Stimulated activated memory B cell treated with anti-CD40 and anti-IgM and Interleukin-4, amounts not matched to agents 10 μg/mL and 1 μg/mL and 100 μg/mL, for 72 hours (primary cell): ENCODE data around the gene FNBP1L.
"Not testable (repeated sequence)": the region's sequence is repeated elsewhere in the genome, so short reads cannot be mapped to it uniquely, and the experiment has no call there.

ENCODE experiments used
- ATAC-seq: fragments of 150-1000 bp; cut with Tn5 transposase; 2 replicates; pipeline ENCODE4 v1.10.0; 2021
- H3K27ac Mint-ChIP-seq: one replicate; pipeline ENCODE4 v1.8.0; 2022; ENCODE audit warnings: mild to moderate bottlenecking, mixed read lengths
- H3K27me3 Mint-ChIP-seq: one replicate; pipeline ENCODE4 v1.8.0; 2022; ENCODE audit warnings: mixed read lengths
- H3K36me3 Mint-ChIP-seq: one replicate; pipeline ENCODE4 v1.8.0; 2022; ENCODE audit warnings: mixed read lengths
- H3K4me1 Mint-ChIP-seq: one replicate; pipeline ENCODE4 v1.8.0; 2022; ENCODE audit warnings: mixed read lengths
- H3K4me3 Mint-ChIP-seq: one replicate; pipeline ENCODE4 v1.8.0; 2022; ENCODE audit warnings: mild to moderate bottlenecking, moderate library complexity, mixed read lengths
- H3K9me3 Mint-ChIP-seq: one replicate; pipeline ENCODE4 v1.8.0; 2022; ENCODE audit warnings: mixed read lengths

The FNBP1L gene

DNA sequence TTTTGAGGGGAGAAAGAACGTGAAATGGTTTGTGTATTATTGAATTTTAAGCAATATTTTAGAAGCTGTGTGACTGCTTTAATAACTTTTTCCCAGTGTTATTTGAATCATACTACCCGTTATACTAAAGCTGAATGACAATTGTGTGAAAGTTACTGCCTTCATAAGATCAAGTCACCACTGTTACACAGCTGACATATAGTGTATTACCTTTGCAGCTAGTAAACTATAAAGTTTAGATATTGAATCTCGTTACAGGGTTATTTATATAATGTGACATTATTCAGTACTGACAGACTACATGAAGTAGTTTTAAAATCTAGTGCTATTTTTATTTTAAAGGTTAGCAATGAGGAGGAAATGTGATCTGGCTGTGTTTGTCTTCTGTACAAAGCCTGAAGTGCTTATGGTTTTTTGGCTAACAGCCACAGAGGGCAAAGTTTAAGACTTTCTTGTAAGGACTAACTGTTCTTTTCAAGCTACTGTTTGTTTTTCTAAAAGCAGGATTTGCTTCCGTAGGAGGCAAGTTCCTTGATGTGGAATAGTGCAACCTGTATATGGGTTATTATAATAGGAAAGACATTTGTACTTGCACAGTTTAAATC, 106.1 kb downstream of the FNBP1L start:
- H3K27me3 Mint-ChIP-seq, H3K9me3 Mint-ChIP-seq, H3K27ac Mint-ChIP-seq, H3K4me3 Mint-ChIP-seq, ATAC-seq: not testable (repeated sequence)
- peaks cover 19% of the 10 kb centered on the region for H3K4me1 Mint-ChIP-seq
- peaks cover 31% of the 10 kb centered on the region for H3K36me3 Mint-ChIP-seq

DNA sequence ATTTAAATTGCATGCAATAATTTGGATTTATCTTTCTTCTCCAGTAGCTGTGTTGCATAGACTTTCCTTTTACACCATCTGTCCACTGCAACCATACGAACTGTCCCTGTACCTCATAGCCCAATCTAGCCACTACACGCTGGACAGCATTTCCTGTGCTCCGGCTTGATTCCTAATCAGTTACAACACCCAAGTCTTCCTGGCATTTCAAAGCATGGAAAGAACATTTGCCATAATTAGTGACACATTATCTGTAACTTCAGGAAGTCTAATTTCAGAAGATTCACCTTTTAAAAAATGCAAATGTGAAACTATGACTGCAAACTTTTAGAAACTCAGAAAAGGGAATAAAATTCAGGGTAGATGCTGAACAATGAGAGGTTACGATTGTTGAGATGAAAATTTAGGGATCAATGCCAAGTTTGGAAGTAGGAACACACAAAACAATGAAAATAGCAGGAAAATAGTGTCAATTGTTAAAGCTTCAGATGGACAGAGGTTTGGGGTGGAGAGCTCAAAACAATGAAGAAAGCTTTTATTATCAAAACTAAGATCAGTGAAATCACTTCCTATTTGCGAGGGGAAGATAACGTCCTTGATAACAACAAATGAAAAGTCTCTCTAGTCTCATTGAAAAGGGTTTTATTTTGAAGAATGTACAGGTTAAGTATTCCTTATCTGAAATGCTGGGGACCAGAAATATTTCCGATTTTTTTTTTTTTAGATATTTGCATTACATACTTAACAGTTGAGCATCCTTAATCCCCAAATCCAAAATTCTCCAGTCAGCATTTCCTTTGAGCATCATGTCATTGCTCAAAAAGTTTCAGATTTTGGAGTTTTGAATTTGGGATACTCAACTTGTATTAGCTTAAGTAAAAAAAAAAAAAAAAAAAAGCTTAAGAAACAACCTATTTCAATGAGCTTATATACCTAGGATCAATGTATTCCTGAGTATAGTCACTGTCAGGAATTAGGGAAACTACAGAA, 107.3 kb downstream of the FNBP1L start:
- no peaks in the 10 kb centered on the region for H3K27me3 Mint-ChIP-seq
- H3K36me3 Mint-ChIP-seq = peaks cover 43% of the 10 kb centered on the region
- no peak overlapping the region for H3K4me3 Mint-ChIP-seq
- H3K4me1 Mint-ChIP-seq = peaks cover 28% of the 10 kb centered on the region
- no peak overlapping the region for H3K27ac Mint-ChIP-seq
- ATAC-seq = no peak
- H3K9me3 Mint-ChIP-seq = no peaks in the 10 kb centered on the region

DNA sequence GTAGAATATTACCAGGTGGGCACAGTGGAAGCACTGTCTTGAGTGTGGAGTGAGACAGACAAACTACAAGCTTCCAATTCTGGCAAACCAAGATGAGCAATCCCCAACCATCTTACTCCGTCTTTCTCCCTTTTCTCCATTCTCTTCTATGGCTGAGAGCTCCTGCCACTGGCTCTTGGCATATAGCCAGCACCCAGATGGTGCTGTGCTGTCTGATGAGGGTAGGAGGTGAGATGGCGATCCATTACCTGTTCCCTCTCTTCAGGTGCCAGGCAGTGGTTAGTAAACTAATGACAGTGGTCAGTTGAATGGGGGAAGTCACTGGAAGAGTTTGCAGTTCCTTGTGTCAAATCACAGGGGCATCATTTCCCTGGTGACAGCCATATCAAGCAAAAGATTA, 108.4 kb downstream of the FNBP1L start:
- Mint-ChIP-seq H3K27me3 (no peaks in the 10 kb centered on the region), H3K27ac (no peak overlapping the region), H3K36me3 (peaks cover 48% of the 10 kb centered on the region), H3K9me3 (no peaks in the 10 kb centered on the region), H3K4me1 (peaks cover 28% of the 10 kb centered on the region), H3K4me3 (no peak overlapping the region)
- no peak for ATAC-seq

GRCh38 chr1:93559045-93559444, 111.1 kb downstream of the FNBP1L start:
- H3K4me3 Mint-ChIP-seq = no peak overlapping the region
- H3K9me3 Mint-ChIP-seq = no peaks in the 10 kb centered on the region
- ATAC-seq = no peak
- H3K4me1 Mint-ChIP-seq = peaks cover 28% of the 10 kb centered on the region
- peaks cover 58% of the 10 kb centered on the region for H3K36me3 Mint-ChIP-seq
- no peak overlapping the region for H3K27ac Mint-ChIP-seq
- no peaks in the 10 kb centered on the region for H3K27me3 Mint-ChIP-seq

DNA sequence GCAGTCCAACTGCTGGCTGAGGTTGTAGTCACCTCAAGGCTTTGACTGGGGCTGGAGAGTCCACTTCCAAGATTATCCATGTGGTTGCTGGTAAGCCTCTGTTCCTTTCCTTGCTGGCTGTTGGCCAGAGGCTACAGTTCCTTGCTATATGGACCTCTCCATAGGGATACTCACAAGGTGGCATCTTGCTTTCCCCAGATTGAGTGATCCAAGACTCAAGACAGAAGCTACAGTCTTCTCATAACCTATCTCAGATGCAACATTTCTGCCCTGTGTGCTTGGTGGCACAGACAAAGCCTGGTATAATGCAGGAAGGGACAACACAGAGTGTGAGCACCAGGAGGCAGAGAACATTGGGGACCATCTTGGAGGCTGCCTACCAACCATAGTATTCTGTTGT, 111.8 kb downstream of the FNBP1L start:
- peaks cover 58% of the 10 kb centered on the region for H3K36me3 Mint-ChIP-seq
- H3K4me3 Mint-ChIP-seq = no peak overlapping the region
- peaks cover 28% of the 10 kb centered on the region for H3K4me1 Mint-ChIP-seq
- H3K27me3 Mint-ChIP-seq = no peaks in the 10 kb centered on the region
- no peak overlapping the region for H3K27ac Mint-ChIP-seq
- no peak for ATAC-seq
- H3K9me3 Mint-ChIP-seq = no peaks in the 10 kb centered on the region

DNA sequence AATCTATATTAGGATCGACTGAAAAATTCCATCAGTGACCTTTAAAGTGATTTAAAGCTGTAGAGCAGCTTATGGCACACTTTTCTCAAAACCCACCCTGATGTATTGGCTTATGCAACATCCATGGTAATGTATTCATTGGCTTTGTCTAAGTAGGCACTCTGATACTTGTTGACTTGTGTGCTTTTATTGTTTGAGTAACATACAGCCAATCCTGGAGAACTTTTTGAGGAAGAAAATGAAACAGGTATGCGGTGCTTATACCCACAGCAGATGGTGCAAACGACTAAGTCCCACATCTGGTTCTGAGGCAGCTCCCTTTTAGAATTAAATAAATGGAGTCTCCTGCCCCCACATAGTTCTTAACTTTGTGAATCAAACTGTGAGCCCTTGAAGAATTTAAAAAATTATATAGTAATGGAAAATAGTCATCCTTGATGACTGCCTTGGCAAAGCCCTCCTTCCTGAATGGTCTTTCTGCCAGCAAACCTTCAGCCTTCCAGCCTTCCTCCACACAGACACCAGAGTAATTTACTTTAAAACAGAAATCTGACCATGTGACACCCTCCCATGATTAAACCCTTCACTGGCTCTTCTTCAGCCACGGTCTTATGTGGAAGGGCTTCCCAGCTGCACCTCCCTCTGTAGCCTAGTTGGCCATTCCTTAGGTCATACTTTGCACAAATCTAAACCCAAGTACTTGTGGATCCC, 117.7 kb downstream of the FNBP1L start:
- no peaks in the 10 kb centered on the region for H3K27me3 Mint-ChIP-seq
- peaks cover 68% of the 10 kb centered on the region for H3K36me3 Mint-ChIP-seq
- no peaks in the 10 kb centered on the region for H3K9me3 Mint-ChIP-seq
- H3K4me3 Mint-ChIP-seq = no peak overlapping the region
- no peak overlapping the region for H3K27ac Mint-ChIP-seq
- no peaks in the 10 kb centered on the region for H3K4me1 Mint-ChIP-seq
- no peak for ATAC-seq

- Mint-ChIP-seq H3K36me3 (peaks cover 65% of the 10 kb centered on the region), H3K9me3 (no peaks in the 10 kb centered on the region), H3K27ac (no peak overlapping the region), H3K4me1 (no peaks in the 10 kb centered on the region), H3K27me3 (no peaks in the 10 kb centered on the region), H3K4me3 (no peak overlapping the region)
- no peak for ATAC-seq
These were observed 118.3 kb downstream of the FNBP1L start for GRCh38 chr1:93566227-93566626.

GRCh38 chr1:93567255-93567918, 119.5 kb downstream of the FNBP1L start:
- Mint-ChIP-seq H3K27ac (no peak overlapping the region), H3K36me3 (peaks cover 65% of the 10 kb centered on the region)

GRCh38 chr1:93569489-93569888, 121.6 kb downstream of the FNBP1L start:
- no peaks in the 10 kb centered on the region for H3K4me1 Mint-ChIP-seq
- H3K9me3 Mint-ChIP-seq = no peaks in the 10 kb centered on the region
- H3K4me3 Mint-ChIP-seq = no peak overlapping the region
- H3K36me3 Mint-ChIP-seq = peaks cover 77% of the 10 kb centered on the region
- no peak overlapping the region for H3K27ac Mint-ChIP-seq
- H3K27me3 Mint-ChIP-seq = no peaks in the 10 kb centered on the region
- no peak for ATAC-seq

More at GRCh38 chr1:93567255-93567918, 119.5 kb downstream of the FNBP1L start:
- no peak overlapping the region for H3K4me3 Mint-ChIP-seq
- H3K4me1 Mint-ChIP-seq = no peaks in the 10 kb centered on the region
- no peaks in the 10 kb centered on the region for H3K27me3 Mint-ChIP-seq
- no peaks in the 10 kb centered on the region for H3K9me3 Mint-ChIP-seq
- ATAC-seq = no peak

DNA sequence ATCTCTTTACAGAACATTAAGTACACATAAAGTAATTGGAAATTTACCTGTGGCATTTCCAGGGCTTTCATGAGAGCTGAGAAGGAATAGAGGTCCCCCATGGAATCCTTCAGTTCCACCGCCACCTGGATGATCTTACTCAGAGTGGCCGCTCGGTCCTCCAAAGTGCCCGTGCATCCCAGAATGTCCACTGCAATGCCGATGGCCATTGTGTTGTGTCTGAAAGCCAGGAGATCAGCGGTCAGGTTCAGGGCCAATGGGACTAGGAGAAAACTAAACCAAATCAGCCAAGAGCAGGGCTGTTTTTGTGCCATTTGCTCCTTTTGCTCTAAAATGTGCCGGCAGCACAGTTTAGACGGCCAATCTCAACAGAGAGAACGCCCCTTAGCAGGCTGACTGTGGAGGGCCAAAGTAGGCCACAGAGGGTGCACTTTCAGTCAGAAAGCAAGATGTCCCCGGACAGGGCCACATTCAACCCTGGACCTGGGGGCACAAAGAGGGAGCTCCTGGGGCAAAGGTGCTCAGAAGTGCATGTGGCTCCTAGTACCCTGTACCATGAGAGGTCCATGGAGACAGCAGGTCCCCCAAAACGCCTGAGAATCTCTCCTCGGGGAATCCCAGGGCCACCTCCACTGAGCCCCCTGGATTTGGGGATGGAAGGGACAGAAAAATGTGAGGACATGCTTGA, 123.8 kb downstream of the FNBP1L start:
- ATAC-seq = no peak
- no peak overlapping the region for H3K27ac Mint-ChIP-seq
- H3K4me1 Mint-ChIP-seq = no peaks in the 10 kb centered on the region
- no peak overlapping the region for H3K4me3 Mint-ChIP-seq
- H3K27me3 Mint-ChIP-seq = no peaks in the 10 kb centered on the region
- no peaks in the 10 kb centered on the region for H3K9me3 Mint-ChIP-seq
- H3K36me3 Mint-ChIP-seq = peaks cover 74% of the 10 kb centered on the region

GRCh38 chr1:93573940-93574469, 126.1 kb downstream of the FNBP1L start:
- Mint-ChIP-seq H3K36me3 (peaks cover 72% of the 10 kb centered on the region), H3K27me3 (no peaks in the 10 kb centered on the region), H3K4me3 (no peak overlapping the region), H3K9me3 (no peaks in the 10 kb centered on the region), H3K27ac (peak overlapping the region; percentile 75), H3K4me1 (no peaks in the 10 kb centered on the region)
- no peak for ATAC-seq

- no peak overlapping the region for H3K4me3 Mint-ChIP-seq
- H3K9me3 Mint-ChIP-seq = no peaks in the 10 kb centered on the region
These were observed 126.6 kb downstream of the FNBP1L start for GRCh38 chr1:93574511-93574910.

DNA sequence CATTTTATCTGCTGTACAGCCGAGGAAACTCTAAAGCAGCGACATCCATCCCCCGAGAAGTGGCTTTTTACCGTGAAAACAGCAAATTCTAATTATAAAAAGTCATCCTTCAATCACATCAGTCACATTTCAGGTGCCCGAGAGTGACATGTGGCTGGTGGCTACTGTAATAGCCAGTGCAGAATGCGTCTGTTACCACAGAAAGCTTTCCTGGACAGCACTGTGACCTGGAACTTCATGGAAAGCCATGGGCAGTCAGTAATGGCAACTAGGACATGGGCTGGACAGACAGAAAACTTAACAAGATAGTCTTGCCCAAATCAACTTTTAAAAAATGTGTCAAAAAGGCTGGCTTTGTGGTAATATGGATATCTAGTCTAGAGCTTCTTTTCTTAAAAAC, 127.1 kb downstream of the FNBP1L start:
- ATAC-seq = no peak
- no peaks in the 10 kb centered on the region for H3K27me3 Mint-ChIP-seq
- peak overlapping the region; percentile 75 for H3K27ac Mint-ChIP-seq
- no peak overlapping the region for H3K4me3 Mint-ChIP-seq
- H3K4me1 Mint-ChIP-seq = no peaks in the 10 kb centered on the region
- H3K9me3 Mint-ChIP-seq = no peaks in the 10 kb centered on the region
- H3K36me3 Mint-ChIP-seq = peaks cover 78% of the 10 kb centered on the region

More at GRCh38 chr1:93574511-93574910, 126.6 kb downstream of the FNBP1L start:
- H3K36me3 Mint-ChIP-seq = peaks cover 73% of the 10 kb centered on the region
- no peak for ATAC-seq
- peak overlapping the region; percentile 75 for H3K27ac Mint-ChIP-seq
- H3K27me3 Mint-ChIP-seq = no peaks in the 10 kb centered on the region
- H3K4me1 Mint-ChIP-seq = no peaks in the 10 kb centered on the region

- Mint-ChIP-seq H3K9me3 (no peaks in the 10 kb centered on the region), H3K27me3 (no peaks in the 10 kb centered on the region), H3K36me3 (peaks cover 77% of the 10 kb centered on the region)
These were observed 127.8 kb downstream of the FNBP1L start for GRCh38 chr1:93575621-93576284.

More at GRCh38 chr1:93575621-93576284, 127.8 kb downstream of the FNBP1L start:
- ATAC-seq = no peak
- Mint-ChIP-seq H3K4me1 (no peaks in the 10 kb centered on the region), H3K27ac (no peak overlapping the region), H3K4me3 (peak overlapping the region; percentile 2)
